Breast epithelium (tissue), 3 donors: Measurements from ENCODE around the gene CATSPER4.

ENCODE experiments used
- POLR2A ChIP-seq: fragments of 450-650 bp; IDR thresholded peaks from one replicate; pipeline ENCODE4 v1.6.1; 2016; ENCODE audit warnings: antibody characterized with exemption, mild to moderate bottlenecking, moderate library complexity
- TF ChIP-seq, protein P1 (sequence below), 3 donors: fragments of 450-650 bp; IDR thresholded peaks; one replicate each; pipeline ENCODE4 v1.5.1; 2016 to 2017; ENCODE audit warnings: antibody characterized with exemption in 3 of 3, mild to moderate bottlenecking in 3 of 3, moderate library complexity in 3 of 3

DNA sequence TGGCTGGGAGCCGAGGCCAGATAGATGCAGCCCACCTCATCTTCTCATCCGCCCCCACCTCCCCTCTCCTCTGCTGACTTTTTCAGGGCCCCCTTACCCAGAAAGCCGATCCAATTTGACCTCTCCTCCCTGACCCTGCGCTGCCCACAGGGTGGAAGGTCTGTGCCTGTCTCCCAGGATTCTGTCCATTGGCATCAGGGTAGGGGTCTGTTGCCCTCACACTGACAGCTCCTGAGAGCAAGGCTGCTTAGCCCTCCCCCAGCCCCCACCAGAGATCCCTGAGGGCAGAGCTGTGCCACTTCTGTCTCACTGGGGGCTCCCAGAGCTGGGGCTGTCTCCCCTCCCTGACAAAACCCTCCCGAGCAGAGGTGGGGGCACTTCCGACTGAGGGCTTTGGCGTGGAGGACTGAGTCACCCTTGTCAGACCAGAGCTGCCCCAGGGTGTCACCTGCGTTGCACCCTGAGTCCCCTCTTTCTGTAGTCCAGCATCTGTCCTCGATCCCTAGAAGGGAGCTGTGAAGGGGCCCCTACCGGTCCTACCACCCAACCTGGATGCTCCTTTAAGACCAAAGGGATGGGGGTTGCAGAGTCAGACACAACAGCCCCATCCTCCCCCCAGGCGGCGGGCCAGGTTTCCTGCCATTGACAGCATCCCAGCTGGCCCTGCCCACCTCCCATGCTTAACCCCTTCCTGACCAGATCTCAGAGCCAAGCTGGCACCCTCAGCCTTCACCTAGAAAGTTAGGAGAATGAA, 33.9 kb upstream of the CATSPER4 start:
- TF ChIP-seq, protein P1, sequence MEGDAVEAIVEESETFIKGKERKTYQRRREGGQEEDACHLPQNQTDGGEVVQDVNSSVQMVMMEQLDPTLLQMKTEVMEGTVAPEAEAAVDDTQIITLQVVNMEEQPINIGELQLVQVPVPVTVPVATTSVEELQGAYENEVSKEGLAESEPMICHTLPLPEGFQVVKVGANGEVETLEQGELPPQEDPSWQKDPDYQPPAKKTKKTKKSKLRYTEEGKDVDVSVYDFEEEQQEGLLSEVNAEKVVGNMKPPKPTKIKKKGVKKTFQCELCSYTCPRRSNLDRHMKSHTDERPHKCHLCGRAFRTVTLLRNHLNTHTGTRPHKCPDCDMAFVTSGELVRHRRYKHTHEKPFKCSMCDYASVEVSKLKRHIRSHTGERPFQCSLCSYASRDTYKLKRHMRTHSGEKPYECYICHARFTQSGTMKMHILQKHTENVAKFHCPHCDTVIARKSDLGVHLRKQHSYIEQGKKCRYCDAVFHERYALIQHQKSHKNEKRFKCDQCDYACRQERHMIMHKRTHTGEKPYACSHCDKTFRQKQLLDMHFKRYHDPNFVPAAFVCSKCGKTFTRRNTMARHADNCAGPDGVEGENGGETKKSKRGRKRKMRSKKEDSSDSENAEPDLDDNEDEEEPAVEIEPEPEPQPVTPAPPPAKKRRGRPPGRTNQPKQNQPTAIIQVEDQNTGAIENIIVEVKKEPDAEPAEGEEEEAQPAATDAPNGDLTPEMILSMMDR (IDR thresholded peaks at IDR 0.05), result no peak
- TF ChIP-seq POLR2A, result no peak
